GM12801 (cell line): ENCODE data around the gene KAT7.

Source experiments
- TF ChIP-seq, protein P1 (sequence below): IDR thresholded peaks from one replicate; pipeline ENCODE4 v1.5.1; 2011; ENCODE audit warnings: control low read depth; ENCODE audit not compliant: insufficient read length; ENCODE audit errors: extremely low read depth

The KAT7 gene

DNA sequence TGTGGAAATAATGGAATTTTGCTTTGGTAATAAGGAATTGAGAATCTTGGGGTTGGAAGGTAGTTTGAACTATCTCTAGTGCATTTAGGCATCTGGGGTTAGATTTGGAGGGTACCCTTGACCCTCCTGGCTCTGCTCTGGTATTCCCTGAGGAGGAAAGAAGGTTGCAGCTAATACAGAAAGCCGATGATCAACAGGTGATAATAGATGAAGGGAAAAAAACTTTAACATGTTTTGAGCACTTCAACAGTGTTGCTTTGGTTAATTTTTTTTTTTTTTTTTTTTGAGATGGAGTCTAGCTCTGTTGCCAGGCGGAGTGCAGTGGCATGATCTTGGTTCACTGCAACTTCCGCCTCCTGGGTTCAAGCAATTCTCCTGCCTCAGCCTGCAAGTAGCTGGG, 4.8 kb downstream of the KAT7 start:
- TF ChIP-seq, protein P1, sequence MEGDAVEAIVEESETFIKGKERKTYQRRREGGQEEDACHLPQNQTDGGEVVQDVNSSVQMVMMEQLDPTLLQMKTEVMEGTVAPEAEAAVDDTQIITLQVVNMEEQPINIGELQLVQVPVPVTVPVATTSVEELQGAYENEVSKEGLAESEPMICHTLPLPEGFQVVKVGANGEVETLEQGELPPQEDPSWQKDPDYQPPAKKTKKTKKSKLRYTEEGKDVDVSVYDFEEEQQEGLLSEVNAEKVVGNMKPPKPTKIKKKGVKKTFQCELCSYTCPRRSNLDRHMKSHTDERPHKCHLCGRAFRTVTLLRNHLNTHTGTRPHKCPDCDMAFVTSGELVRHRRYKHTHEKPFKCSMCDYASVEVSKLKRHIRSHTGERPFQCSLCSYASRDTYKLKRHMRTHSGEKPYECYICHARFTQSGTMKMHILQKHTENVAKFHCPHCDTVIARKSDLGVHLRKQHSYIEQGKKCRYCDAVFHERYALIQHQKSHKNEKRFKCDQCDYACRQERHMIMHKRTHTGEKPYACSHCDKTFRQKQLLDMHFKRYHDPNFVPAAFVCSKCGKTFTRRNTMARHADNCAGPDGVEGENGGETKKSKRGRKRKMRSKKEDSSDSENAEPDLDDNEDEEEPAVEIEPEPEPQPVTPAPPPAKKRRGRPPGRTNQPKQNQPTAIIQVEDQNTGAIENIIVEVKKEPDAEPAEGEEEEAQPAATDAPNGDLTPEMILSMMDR: no peak

DNA sequence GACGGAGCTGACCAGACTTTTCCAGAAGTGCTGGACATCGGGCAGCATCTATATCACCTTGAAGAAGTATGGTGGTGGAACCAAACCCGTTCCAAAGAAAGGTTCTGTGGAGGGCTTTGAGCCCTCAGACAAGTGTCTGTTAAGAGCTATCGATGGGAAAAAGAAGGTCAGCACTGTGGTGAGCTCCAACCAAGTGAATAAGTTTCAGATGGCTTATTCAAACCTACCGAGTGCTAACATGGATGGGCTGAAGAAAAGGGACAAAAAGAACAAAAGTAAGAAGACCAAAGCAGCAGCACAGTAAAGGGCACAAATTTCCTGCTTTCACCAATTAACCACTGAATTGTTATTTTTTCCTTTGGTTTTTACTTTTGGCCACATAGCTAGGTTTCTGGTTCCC, 6.9 kb downstream of the KAT7 start:
- TF ChIP-seq, protein P1: no peak

DNA sequence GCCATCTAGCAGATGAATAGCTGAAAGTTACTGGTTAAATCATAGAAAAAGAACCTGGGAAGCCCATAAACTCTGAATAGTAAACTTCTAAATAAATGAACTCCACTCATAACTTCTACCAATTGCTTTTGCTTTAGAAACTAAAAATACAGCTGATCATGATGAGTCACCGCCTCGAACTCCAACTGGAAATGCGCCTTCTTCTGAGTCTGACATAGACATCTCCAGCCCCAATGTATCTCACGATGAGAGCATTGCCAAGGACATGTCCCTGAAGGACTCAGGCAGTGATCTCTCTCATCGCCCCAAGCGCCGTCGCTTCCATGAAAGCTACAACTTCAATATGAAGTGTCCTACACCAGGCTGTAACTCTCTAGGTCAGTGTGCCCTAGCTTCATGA, 9.7 kb downstream of the KAT7 start:
- TF ChIP-seq, protein P1: no peak

DNA sequence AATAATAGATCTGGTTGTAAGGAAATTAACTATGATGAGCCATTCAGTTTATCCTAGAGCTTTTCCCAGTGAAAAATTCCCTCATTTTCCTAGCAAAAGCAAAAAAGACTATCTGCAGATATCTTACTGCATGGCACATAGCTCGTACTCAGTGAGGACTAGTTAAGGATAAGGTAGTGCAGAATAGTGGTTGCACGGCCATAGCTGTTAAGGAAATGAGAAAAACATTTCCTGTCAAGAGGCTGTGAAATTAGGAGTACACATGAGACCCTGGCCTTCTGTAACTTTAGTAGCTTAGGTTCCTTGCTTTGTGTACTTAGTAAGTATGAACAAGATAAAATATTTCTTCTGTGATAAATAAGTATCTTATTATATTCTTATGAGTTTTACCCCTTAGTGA, 10.3 kb downstream of the KAT7 start:
- TF ChIP-seq, protein P1: no peak

DNA sequence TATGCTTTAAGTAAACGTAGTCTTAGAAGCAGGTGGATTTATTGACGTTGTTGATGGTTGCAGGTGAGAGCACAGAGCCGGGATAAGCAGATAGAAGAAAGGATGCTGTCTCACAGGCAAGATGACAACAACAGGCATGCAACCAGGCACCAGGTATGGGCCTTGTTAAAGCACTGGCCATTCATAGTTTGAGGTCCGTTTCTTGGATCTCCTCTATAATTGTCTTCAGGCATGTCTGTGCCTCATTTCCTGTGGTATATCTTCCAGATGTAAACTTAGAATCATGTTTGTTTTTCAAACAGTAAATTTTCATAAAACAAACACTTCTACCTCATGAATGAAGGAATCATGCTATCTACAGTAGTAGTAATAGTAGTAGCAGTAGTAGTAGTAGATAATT, 20.6 kb downstream of the KAT7 start:
- TF ChIP-seq, protein P1: no peak

DNA sequence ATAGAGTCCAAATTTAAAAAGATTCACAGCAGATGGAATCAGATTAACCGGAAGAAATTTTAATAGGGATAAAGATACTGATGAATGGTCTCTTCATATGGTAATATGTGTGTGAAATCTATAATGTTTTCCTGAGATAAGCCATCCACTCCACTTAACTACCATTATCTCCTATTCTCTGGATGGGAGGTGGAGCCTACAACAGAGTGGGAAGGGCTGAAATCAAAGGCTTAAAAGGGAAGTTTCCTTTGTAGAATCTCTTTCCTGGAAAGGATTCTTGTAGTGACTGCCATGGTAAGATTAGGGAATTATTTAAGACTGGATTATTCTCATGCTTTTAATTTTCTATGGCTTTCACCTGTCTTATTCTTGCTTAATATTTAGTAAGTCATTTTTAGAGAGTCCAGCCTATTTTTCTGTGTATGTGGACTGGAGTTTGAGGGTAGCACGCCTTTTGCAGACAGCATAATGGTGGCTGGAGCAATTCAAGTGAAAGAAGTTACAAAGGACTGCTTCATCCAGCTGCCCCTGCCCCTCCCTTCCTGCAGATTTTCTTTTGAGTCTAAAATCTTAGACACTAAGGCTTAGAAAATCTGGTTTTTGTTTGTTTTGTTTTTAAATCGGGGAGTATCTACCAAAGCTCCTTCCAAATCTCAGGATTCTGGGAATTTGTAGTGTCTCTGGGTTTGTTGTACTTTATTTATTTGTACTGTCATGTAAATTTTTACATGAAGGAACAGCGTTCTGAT, 26.5 kb downstream of the KAT7 start:
- TF ChIP-seq, protein P1: no peak

DNA sequence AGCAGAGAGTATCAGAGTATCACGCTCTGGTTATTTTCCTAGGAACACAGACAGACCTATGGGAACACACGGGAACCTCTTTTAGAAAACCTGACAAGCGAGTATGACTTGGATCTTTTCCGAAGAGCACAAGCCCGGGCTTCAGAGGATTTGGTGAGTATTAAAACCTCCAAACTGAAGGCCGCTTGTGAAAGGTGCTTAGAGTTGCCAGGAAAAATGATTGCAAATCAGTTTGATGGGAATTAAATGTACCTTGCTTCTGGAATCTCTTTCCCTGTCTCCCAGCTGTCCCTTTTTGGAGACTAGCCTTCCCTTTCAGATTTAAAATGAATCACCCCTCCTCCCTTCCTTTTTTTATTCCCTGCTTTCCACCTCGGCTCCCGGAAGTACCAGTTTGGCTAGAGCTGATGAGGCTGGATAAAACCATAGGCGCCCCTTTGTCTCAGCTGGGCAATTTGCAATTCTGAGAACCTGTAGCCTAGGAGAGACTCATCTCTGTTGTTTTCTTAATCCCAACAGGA, 27.3 kb downstream of the KAT7 start:
- TF ChIP-seq, protein P1: no peak
